SK-N-SH (cell line): ENCODE results near the gene FRS3. TPM values are rescaled to one million over a fixed set of nuclear protein-coding genes. Genes with fewer than 3 reads are reported as not detected.

Source experiments
- CTCF ChIA-PET: fragments of 300-600, 350-600 bp; formaldehyde crosslinking; extraction: SDS; loops from one replicate; lab custom pipeline; 2021; lab: Yijun Ruan, JAX
- POLR2A ChIA-PET: fragments of 350-600 bp; sonication (Branson Sonifier 250); formaldehyde crosslinking; extraction: SDS; loops from one replicate; lab custom pipeline; 2020; ENCODE audit warnings: antibody characterized with exemption, inconsistent platforms; lab: Yijun Ruan, JAX
- DNase-seq: peaks from one replicate; pipeline ENCODE4 v3.0.0; 2012
- H2AFZ ChIP-seq: fragments of 200-600 bp; sonication (generic); 2 replicates; pipeline ENCODE4 v1.8.1; 2016; ENCODE audit warnings: antibody characterized with exemption, mild to moderate bottlenecking, low read depth
- H3F3A ChIP-seq: fragments of 200-600 bp; sonication (generic); replicated peaks from 2 replicates; pipeline ENCODE3; 2016; ENCODE audit warnings: antibody characterized with exemption, mild to moderate bottlenecking; ENCODE audit not compliant: insufficient read depth
- H3K27ac ChIP-seq, 2 experiments: fragments of 200-500 bp in 1 of 2; fragments of 200-600 bp in 1 of 2; sonication (Bioruptor generic) in 1 of 2; sonication (generic), shearing (Covaris generic) in 1 of 2; 2 replicates each; pipeline versions ENCODE4 v1.5.1 to v1.6.1; 2014 to 2016; ENCODE audit warnings: low read depth in 2 of 2, inconsistent platforms in 1 of 2, low read length in 1 of 2, mild to moderate bottlenecking in 1 of 2, mixed read lengths in 1 of 2
- H3K27me3 ChIP-seq: fragments of 200-600 bp; sonication (generic), shearing (Covaris generic); 2 replicates; pipeline ENCODE4 v1.6.1; 2016; ENCODE audit warnings: mixed run types; ENCODE audit not compliant: insufficient read depth
- H3K36me3 ChIP-seq, 2 experiments: fragments of 200-500 bp in 1 of 2; fragments of 200-600 bp in 1 of 2; sonication (Bioruptor generic) in 1 of 2; sonication (generic) in 1 of 2; replicated peaks in 1 of 2; 2 replicates each; pipeline versions ENCODE3 to v1.5.1; 2014 to 2016; ENCODE audit warnings: low read length in 1 of 2, mild to moderate bottlenecking in 1 of 2; ENCODE audit not compliant: insufficient read depth in 2 of 2, control insufficient read depth in 1 of 2
- H3K4me1 ChIP-seq, 2 experiments: fragments of 200-500 bp in 1 of 2; fragments of 200-600 bp in 1 of 2; sonication (Bioruptor generic) in 1 of 2; sonication (generic), shearing (Covaris generic) in 1 of 2; 2 replicates each; pipeline versions ENCODE4 v1.5.1 to v1.6.1; 2014 to 2016; ENCODE audit warnings: low read depth in 1 of 2, low read length in 1 of 2, mixed run types in 1 of 2; ENCODE audit not compliant: insufficient read depth in 2 of 2, control insufficient read depth in 1 of 2
- H3K4me2 ChIP-seq: fragments of 200-600 bp; sonication (generic), shearing (Covaris generic); 2 replicates; pipeline ENCODE4 v1.6.1; 2017; ENCODE audit warnings: mixed run types
- H3K4me3 ChIP-seq, 2 experiments: fragments of 200-500 bp in 1 of 2; fragments of 200-600 bp in 1 of 2; sonication (Bioruptor generic) in 1 of 2; sonication (generic), shearing (Covaris generic) in 1 of 2; 2 replicates each; pipeline versions ENCODE4 v1.5.1 to v1.8.1; 2014 to 2016; ENCODE audit warnings: low read depth in 2 of 2, inconsistent platforms in 1 of 2, low read length in 1 of 2, mild to moderate bottlenecking in 1 of 2, mixed read lengths in 1 of 2, moderate library complexity in 1 of 2
- H3K79me2 ChIP-seq: fragments of 200-600 bp; sonication (generic); 2 replicates; pipeline ENCODE4 v1.8.1; 2017; ENCODE audit warnings: mild to moderate bottlenecking; ENCODE audit not compliant: insufficient read depth
- H3K9ac ChIP-seq: fragments of 200-600 bp; sonication (generic); 2 replicates; pipeline ENCODE4 v1.6.1; 2017; ENCODE audit warnings: mixed run types
- H3K9me2 ChIP-seq: fragments of 200-600 bp; sonication (generic); 2 replicates; pipeline ENCODE4 v1.6.1; 2017; ENCODE audit warnings: mixed run types
- H3K9me3 ChIP-seq: fragments of 200-600 bp; sonication (generic); 2 replicates; pipeline ENCODE4 v1.6.1; 2017; ENCODE audit warnings: mixed run types, mild to moderate bottlenecking, moderate library complexity
- H4K20me1 ChIP-seq: fragments of 200-600 bp; sonication (generic); 2 replicates; pipeline ENCODE4 v1.6.1; 2017; ENCODE audit warnings: mild to moderate bottlenecking, mixed run types; ENCODE audit not compliant: insufficient read depth
- CHD2 ChIP-seq: fragments of 150-350 bp; IDR thresholded peaks from 2 replicates; pipeline ENCODE4 v1.6.1; 2018; ENCODE audit warnings: low read length; ENCODE audit not compliant: partially characterized antibody
- ELF1 ChIP-seq: IDR thresholded peaks from 2 replicates; pipeline ENCODE4 v1.4.0; 2012
- FOXJ3 ChIP-seq: sonication (generic); formaldehyde crosslinking; IDR thresholded peaks from 2 replicates; pipeline ENCODE4 v1.5.1; 2020; ENCODE audit warnings: mild to moderate bottlenecking, missing genetic modification reagents
- MAX ChIP-seq: IDR thresholded peaks from 2 replicates; pipeline ENCODE4 v1.4.0; 2012; ENCODE audit warnings: low read depth
- MXI1 ChIP-seq: IDR thresholded peaks from 2 replicates; pipeline ENCODE4 v1.6.1; 2012; ENCODE audit warnings: mild to moderate bottlenecking, low read depth, low read length, improper control_type of control experiment
- NFIC ChIP-seq: IDR thresholded peaks from 2 replicates; pipeline ENCODE4 v1.4.0; 2012; ENCODE audit warnings: borderline replicate concordance
- POLR2AphosphoS5 ChIP-seq: IDR thresholded peaks from 2 replicates; pipeline ENCODE4 v1.6.1; 2012; ENCODE audit warnings: low read depth, low read length
- RCOR1 ChIP-seq: fragments of 150-350 bp; IDR thresholded peaks from 2 replicates; pipeline ENCODE4 v1.6.1; 2017; ENCODE audit warnings: antibody characterized with exemption, low read length
- RXRA ChIP-seq: IDR thresholded peaks from 2 replicates; pipeline ENCODE4 v1.4.0; 2012; ENCODE audit warnings: low read depth, mild to moderate bottlenecking, borderline replicate concordance
- SIN3A ChIP-seq: IDR thresholded peaks from 2 replicates; pipeline ENCODE4 v1.6.1; 2012; ENCODE audit warnings: low read depth, mild to moderate bottlenecking, low read length, moderate library complexity, borderline replicate concordance
- TCF12 ChIP-seq: IDR thresholded peaks from 2 replicates; pipeline ENCODE4 v1.4.0; 2012
- TEAD4 ChIP-seq: IDR thresholded peaks from 2 replicates; pipeline ENCODE4 v1.4.0; 2012; ENCODE audit warnings: mild to moderate bottlenecking, borderline replicate concordance; ENCODE audit not compliant: insufficient read depth
- WGBS: methylation state at CpG from one replicate; pipeline ENCODE4 v1.1.6; 2017; ENCODE audit warnings: low lambda C conversion rate; 5-methylcytosine and 5-hydroxymethylcytosine counted together
- polyA plus RNA-seq, 3 experiments: library from polyadenylated mRNA; depleted of rRNA; stranded (reverse); fragments of >200 nt; gene quantifications; 2 replicates each; pipeline ENCODE4 v1.2.3, GENCODE V29; 2012
- TF ChIP-seq, protein P1 (sequence below): IDR thresholded peaks from 2 replicates; pipeline ENCODE4 v1.4.0; 2012; ENCODE audit warnings: low read depth, borderline replicate concordance
- TF ChIP-seq, protein P2 (sequence below): IDR thresholded peaks from 2 replicates; pipeline ENCODE4 v1.4.0; 2012; ENCODE audit warnings: low read depth, borderline replicate concordance
- TF ChIP-seq, protein P3 (sequence below): fragments of 150-350 bp; IDR thresholded peaks from 2 replicates; pipeline ENCODE4 v1.6.1; 2016; ENCODE audit warnings: mild to moderate bottlenecking, low read depth, low read length

FRS3 gene
- polyA plus RNA-seq, 1 of the 3 experiments (the other 2 are of a cell fraction): 8.6 TPM

- CTCF ChIA-PET: interaction anchor here (1.4 to 1.9 kb wide), 3 partner anchors 16 to 40 kb away, joined by 4 to 7 read pairs (median 5); partner anchors contain the start of gene TOMM6
Measured at GRCh38 chr6:41747256-41748101, 32.2 kb downstream of the FRS3 start, which contains the start of gene PGC. PGC (minus strand) TSS chr6:41747397; CDS start chr6:41747334, 63 bp downstream.

GRCh38 chr6:41746107-41746506 lies 33.6 kb downstream of the FRS3 start:
- no peak overlapping the region for H3K9ac ChIP-seq
- DNase-seq: no peak
- H3K9me2 ChIP-seq: no peaks in the 10 kb centered on the region
- ChIA-PET POLR2A (interaction anchor here (1.0 kb wide), 1 partner anchor 12 kb away, joined by 3 read pairs; no protein-coding TSS in a partner anchor), CTCF (interaction anchor here (0.9 kb wide), 1 partner anchor 11 kb away, joined by 3 read pairs; no protein-coding TSS in a partner anchor)
- H3K4me1 ChIP-seq: peaks cover 0 to 5% of the 10 kb centered on the region in 2 experiments; a peak in 1 of 4 replicates
- 75% methylated on average over 9 of the region's 10 CpGs for WGBS
- H3K79me2 ChIP-seq: no peaks in the 10 kb centered on the region
- H3K9me3 ChIP-seq: no peaks in the 10 kb centered on the region
- H3K4me3 ChIP-seq: no peak overlapping the region
- TF ChIP-seq, protein P1, sequence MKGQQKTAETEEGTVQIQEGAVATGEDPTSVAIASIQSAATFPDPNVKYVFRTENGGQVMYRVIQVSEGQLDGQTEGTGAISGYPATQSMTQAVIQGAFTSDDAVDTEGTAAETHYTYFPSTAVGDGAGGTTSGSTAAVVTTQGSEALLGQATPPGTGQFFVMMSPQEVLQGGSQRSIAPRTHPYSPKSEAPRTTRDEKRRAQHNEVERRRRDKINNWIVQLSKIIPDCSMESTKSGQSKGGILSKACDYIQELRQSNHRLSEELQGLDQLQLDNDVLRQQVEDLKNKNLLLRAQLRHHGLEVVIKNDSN: no peak
- TF ChIP-seq, protein P2, sequence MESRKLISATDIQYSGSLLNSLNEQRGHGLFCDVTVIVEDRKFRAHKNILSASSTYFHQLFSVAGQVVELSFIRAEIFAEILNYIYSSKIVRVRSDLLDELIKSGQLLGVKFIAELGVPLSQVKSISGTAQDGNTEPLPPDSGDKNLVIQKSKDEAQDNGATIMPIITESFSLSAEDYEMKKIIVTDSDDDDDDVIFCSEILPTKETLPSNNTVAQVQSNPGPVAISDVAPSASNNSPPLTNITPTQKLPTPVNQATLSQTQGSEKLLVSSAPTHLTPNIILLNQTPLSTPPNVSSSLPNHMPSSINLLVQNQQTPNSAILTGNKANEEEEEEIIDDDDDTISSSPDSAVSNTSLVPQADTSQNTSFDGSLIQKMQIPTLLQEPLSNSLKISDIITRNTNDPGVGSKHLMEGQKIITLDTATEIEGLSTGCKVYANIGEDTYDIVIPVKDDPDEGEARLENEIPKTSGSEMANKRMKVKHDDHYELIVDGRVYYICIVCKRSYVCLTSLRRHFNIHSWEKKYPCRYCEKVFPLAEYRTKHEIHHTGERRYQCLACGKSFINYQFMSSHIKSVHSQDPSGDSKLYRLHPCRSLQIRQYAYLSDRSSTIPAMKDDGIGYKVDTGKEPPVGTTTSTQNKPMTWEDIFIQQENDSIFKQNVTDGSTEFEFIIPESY: no peak
- TF ChIP-seq SIN3A: no peak
- TF ChIP-seq FOXJ3: no peak
- TF ChIP-seq MAX: no peak
- no peak for TF ChIP-seq MXI1
- no peak for TF ChIP-seq TCF12
- no peak for TF ChIP-seq RCOR1
- TF ChIP-seq ELF1: no peak
- TF ChIP-seq NFIC: no peak
- TF ChIP-seq RXRA: no peak
- TF ChIP-seq CHD2: no peak
- no peak for TF ChIP-seq TEAD4
- TF ChIP-seq POLR2AphosphoS5: no peak
- no peak overlapping the region for H3K27ac ChIP-seq
- H3F3A ChIP-seq: no peaks in the 10 kb centered on the region
- H3K27me3 ChIP-seq: no peaks in the 10 kb centered on the region
- H3K36me3 ChIP-seq: no peaks in the 10 kb centered on the region
- H4K20me1 ChIP-seq: no peaks in the 10 kb centered on the region
- no peak overlapping the region for H3K4me2 ChIP-seq
- no peak overlapping the region for H2AFZ ChIP-seq

More at GRCh38 chr6:41747256-41748101, 32.2 kb downstream of the FRS3 start, which contains the start of gene PGC:
- Histone ChIP-seq H3K79me2 (no peaks in the 10 kb centered on the region), H2AFZ (no peak within 1 kb of the TSS), H3K36me3 (no peaks in the 10 kb centered on the region), H3K4me2 (no peak within 1 kb of the TSS), H3F3A (no peaks in the 10 kb centered on the region), H3K4me1 (peaks cover 0 to 5% of the 10 kb centered on the region in 2 experiments; a peak in 1 of 4 replicates), H4K20me1 (no peaks in the 10 kb centered on the region), H3K4me3 (no peak within 1 kb of the TSS), H3K9me2 (no peaks in the 10 kb centered on the region), H3K9ac (no peak within 1 kb of the TSS), H3K9me3 (no peaks in the 10 kb centered on the region), H3K27ac (no peak within 1 kb of the TSS), H3K27me3 (no peaks in the 10 kb centered on the region)
- TF ChIP-seq, protein P3, sequence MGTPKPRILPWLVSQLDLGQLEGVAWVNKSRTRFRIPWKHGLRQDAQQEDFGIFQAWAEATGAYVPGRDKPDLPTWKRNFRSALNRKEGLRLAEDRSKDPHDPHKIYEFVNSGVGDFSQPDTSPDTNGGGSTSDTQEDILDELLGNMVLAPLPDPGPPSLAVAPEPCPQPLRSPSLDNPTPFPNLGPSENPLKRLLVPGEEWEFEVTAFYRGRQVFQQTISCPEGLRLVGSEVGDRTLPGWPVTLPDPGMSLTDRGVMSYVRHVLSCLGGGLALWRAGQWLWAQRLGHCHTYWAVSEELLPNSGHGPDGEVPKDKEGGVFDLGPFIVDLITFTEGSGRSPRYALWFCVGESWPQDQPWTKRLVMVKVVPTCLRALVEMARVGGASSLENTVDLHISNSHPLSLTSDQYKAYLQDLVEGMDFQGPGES: no peak
- no peak for TF ChIP-seq ELF1
- POLR2A ChIA-PET: no interaction called here
- 76% methylated on average over 15 of the region's 15 CpGs for WGBS
- no peak for DNase-seq
